NCI-H187 treated with DMSO at 0.1 percent for 48 hours (cell line): Measurements from ENCODE around the gene GMNN.

Experiments
- DNase-seq: peaks from one replicate; lab custom pipeline; 2025; lab: John Stamatoyannopoulos, UW

Gene GMNN

GRCh38 chr6:24807584-24807983, 32.8 kb downstream of the GMNN start:
- no peak for DNase-seq

- no peak for DNase-seq
Observed at GRCh38 chr6:24809728-24810127, 35.0 kb downstream of the GMNN start.

GRCh38 chr6:24818346-24818745, 43.6 kb downstream of the GMNN start:
- DNase-seq = no peak

- no peak for DNase-seq
Observed at GRCh38 chr6:24821860-24822444, 47.2 kb downstream of the GMNN start.

GRCh38 chr6:24822696-24823095, 48.0 kb downstream of the GMNN start:
- no peak for DNase-seq

- no peak for DNase-seq
Observed at GRCh38 chr6:24823185-24823584, 48.4 kb downstream of the GMNN start.

GRCh38 chr6:24824142-24824938, 49.6 kb downstream of the GMNN start:
- no peak for DNase-seq

- DNase-seq = no peak
Observed at GRCh38 chr6:24825130-24825630, 50.4 kb downstream of the GMNN start.

- DNase-seq = no peak
Observed at GRCh38 chr6:24827162-24827561, 52.4 kb downstream of the GMNN start.

GRCh38 chr6:24827970-24828369, 53.2 kb downstream of the GMNN start:
- no peak for DNase-seq

- DNase-seq = no peak
Observed at GRCh38 chr6:24829657-24830056, 54.9 kb downstream of the GMNN start.

- DNase-seq = no peak
Observed at GRCh38 chr6:24831771-24832716, 57.3 kb downstream of the GMNN start.

GRCh38 chr6:24832794-24833193, 58.1 kb downstream of the GMNN start:
- DNase-seq = no peak

GRCh38 chr6:24833711-24834386, 59.1 kb downstream of the GMNN start:
- no peak for DNase-seq
